NCI-H1930 (cell line): ENCODE results near the gene DISC1.
"Not testable (repeated sequence)": the region's sequence is repeated elsewhere in the genome, so short reads cannot be mapped to it uniquely, and the experiment has no call there.

Source experiments
- DNase-seq, 2 experiments: peaks; one replicate each; lab custom pipeline; 2025; lab: John Stamatoyannopoulos, UW

The DISC1 gene

DNA sequence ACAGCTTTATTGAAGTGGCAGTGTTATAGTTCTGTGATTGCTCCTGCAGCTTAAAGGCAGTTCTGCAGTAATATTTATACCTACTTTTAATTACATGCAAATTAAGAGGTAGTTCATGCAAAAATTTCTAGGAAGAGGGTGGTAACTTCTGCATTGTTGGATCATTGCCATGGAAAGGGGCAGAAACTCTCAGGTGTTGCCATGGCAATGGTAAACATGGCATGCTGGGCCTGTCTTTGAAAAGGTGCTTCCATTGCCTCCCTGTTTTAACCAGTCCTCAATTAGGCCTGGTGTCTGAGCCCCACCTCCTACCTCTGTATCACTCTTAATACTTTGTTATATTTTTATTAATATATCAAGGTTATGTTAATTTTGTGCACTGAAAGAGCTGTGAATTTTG lies 104.7 kb downstream of the DISC1 start:
- no peak for DNase-seq

GRCh38 chr1:231733063-231733462 lies 106.5 kb downstream of the DISC1 start:
- DNase-seq, result no peak

DNA sequence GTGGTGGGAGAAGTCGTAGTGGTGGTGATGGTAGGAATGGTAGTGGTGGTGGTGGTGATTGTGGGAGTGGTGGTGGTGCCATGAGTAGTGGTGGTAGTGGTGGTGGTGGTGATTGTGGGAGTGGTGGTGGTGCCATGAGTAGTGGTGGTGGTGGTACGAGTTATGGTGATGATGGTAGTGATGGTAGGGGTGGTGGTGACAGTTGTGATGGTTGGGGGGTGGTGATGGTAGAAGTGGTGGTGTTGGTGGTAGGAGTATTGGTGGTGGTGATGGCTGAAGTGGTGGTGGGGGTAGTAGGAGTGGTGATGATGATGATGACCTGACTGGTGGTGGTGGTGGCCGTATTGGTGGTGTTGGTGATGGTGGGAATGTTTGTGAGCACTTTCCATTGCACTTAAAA lies 107.1 kb downstream of the DISC1 start:
- DNase-seq, result no peak

GRCh38 chr1:231734417-231734816 lies 107.8 kb downstream of the DISC1 start:
- no peak for DNase-seq

DNA sequence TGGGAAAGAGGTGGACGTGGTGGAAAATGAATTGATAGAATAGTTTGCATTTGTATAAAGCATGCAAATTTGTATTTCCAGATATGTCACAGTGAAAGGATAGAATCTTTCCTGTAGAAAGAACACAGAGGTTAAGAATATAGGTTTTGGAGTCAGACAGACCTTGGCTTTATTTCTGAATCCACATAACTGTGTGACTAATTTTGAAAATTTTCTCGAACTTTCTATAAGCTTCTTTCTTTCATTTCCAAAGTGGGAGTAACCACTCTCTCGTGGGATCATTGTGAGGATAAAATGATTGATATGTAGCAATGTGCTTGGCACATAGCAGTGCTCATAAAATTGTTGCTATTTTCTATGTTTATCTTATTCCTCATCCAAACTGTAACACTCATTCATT lies 108.8 kb downstream of the DISC1 start:
- no peak for DNase-seq

GRCh38 chr1:231735941-231736340 lies 109.4 kb downstream of the DISC1 start:
- no peak for DNase-seq

- DNase-seq, result no peak
Observed at GRCh38 chr1:231736464-231736863, 109.9 kb downstream of the DISC1 start.

DNA sequence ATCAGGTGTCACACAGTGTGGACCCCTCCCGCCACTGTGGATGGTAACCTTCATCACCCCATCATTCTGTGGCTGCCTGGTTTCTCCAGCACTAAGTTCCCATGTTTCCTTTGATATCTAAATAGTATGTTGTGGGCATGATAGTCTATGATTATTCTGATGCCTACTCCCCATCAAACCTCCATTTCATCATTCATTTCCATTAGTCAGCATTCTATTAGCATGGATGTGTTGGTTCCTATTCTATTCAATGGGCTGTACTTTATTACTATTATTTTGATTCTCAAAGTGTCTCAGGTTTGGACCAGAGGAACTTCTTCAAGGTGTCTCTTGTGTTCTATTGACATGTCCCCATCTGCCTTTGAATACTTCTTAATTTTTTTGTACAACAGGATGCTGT lies 112.0 kb downstream of the DISC1 start:
- DNase-seq, result no peak

DNA sequence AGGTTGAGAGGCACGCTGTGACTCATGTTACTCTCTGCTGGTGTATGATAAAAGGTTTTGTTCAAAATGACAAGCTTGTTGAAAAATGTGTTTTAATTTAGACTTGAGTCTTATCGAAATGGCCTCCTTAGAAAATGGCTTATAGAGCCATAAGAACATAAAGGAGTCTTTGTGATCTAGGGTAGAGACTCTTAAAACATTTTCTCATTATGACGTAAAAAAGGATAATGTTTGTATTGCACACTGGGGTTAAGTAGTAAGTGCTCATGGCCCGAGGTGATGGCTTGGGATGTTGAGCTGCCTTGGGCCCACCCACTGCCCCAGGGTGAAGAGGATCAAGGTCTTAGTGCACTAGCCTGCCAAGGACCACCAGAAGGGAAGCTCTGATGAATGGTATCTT lies 117.4 kb downstream of the DISC1 start:
- DNase-seq, result no peak

DNA sequence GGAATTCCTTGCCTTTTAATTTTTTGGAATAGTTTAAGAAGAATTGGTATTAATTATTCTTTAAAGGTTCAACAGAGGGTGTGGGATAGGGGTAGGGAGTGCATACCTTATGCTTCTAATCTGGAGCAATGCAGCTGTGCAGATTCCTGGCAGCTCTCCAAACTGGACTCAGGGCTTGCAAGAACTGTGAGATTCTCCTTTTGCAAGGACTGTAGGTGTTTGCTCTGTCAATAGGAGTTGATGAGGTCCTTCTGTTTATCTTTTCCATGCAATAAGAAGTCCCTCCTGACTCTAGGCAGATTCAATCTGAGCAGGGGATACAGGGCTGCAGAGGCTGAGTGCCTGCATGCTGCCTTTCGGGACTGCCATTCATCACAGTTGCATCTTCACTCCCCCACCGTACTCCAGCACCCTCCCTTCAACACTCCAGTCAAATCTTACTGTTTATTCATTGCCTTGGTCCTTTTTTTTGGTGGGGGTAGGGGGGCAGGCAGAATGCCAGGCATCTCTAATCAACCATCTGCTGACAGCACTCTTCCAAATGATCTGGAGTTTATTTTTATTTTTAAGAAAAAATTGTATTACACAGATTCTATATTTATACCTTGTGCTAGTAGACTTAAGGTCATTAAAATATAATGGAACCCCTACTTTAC lies 122.3 kb downstream of the DISC1 start:
- no peak for DNase-seq

- no peak for DNase-seq
Observed at GRCh38 chr1:231750296-231750695, 123.7 kb downstream of the DISC1 start.

DNA sequence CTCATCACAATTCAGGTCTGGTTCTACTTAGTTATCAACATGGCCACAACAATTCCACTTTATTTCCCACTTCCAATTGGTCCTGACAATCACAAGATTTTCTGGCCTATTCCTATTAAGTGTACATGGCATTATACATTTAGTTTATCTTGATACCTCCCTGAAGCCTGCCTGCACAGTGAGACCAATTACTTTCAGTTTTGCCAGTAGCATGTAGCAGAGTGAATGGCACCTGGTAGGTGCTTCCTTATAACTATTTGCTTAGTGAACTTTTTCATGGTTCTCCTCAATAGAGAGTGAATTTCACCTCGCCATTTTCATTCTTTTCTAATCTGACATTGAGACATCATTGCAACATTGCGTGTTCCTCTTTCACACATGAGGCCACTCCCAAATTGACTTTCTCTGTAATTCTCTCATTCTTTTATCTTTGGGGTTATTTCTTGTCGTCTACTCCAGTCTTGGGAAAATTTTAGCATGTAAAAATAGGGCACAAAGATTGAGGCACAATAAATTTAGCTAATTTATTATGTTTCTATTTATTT lies 124.3 kb downstream of the DISC1 start:
- DNase-seq, result no peak

DNA sequence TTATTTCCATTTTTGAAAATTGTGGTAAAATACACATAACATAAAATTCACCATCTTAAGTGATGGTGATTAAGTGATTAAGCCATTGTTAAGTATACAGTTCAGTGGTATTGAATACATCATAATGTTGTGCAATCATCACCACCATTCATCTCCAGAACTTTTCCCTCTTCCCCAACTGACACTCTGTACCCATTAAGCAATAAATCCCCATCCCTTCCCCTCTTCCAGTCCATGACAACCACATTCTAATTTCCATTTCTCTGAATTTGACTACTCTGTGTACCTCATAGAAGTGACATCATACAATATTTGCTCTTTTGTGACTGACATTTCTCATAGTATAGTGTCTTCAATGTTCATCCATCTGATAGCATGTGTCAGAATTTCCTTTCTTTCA lies 124.8 kb downstream of the DISC1 start:
- DNase-seq, result no peak

DNA sequence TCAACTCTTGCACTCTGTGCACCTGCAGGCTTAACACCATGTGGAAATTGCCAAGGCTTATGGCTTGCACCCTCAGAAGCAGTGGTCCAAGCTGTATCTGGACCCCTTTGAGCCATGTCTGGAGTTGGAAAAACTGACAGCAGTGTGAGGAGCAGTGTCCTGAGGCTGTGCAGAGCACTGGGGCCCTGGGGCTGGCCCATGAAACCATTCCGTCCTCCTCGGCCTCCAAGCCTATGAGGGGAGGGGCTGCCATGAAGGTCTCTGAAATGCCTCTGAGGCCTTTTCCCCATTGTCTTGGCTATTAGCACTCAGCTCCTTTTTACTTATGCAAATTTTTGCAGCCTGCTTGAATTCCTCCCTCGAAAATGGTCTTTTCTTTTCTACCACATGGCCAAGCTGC lies 126.7 kb downstream of the DISC1 start:
- no peak for DNase-seq

GRCh38 chr1:231757101-231757404 lies 130.5 kb downstream of the DISC1 start:
- DNase-seq, result no peak

DNA sequence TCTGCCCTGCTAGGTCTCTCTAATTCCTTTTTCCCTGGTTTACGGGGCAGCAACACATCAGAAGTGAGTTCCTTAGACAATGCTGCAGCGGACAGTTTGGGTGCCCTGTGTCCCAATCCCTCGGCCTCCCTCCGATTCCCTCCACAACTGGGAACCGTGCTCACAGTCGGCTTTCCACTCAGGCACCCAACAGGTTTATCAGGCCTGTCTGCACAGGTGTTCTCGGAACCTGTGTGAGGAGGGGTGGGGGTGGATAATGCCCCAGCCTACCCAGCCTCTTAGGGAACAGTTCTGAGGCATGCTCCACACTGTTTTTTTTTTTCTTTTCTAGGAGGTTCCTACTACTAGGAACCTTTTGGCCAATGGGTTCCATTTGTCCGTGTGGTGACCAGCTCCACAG lies 131.2 kb downstream of the DISC1 start:
- DNase-seq, result no peak

GRCh38 chr1:231761252-231761651 lies 134.7 kb downstream of the DISC1 start:
- no peak for DNase-seq

GRCh38 chr1:231761747-231762541 lies 135.4 kb downstream of the DISC1 start:
- DNase-seq, result no peak

DNA sequence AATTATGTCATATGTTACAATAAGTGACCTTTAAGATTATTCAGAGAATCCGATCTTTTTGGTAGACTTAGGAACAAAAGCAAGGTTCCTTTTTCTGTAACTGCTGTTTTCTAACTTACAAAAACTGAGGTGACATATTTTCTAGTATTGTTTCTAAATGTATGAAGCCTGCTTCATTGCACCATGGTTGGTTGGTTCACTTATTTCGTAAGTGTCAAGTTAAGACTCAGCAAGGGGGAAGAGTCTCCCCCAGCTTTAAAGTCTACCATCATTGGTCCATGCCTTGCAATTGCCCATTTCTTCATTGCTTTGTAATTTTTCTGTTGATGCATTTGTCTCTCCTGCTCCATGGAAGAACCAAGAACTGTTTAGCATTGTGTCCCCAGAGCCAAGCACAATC lies 136.9 kb downstream of the DISC1 start:
- DNase-seq, result no peak

GRCh38 chr1:231765825-231766224 lies 139.2 kb downstream of the DISC1 start:
- not testable (repeated sequence) for DNase-seq

GRCh38 chr1:231767471-231767870 lies 140.9 kb downstream of the DISC1 start:
- no peak for DNase-seq

DNA sequence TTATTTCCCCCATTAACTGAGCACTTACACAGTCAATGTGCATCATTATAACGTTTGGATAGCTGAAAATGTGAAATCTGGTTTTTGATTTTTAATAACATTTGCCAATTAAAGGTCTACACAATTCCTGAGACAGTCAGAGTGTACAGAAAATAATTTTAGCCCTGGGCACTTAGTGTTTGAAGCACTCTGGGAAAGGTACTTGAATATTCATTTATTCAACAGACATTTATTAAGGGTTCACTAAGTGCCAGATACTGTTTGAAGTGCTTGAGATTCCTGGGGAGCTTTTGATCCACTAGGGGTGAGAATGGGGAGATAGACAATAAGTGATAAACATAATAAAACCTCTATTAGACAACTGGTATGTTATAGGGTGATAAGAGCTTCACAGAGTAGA lies 141.8 kb downstream of the DISC1 start:
- DNase-seq, result no peak

- no peak for DNase-seq
Observed at GRCh38 chr1:231770506-231771175, 144.1 kb downstream of the DISC1 start.
